ENCODE data around the gene SCN7A. TPM values are rescaled to one million over a fixed set of nuclear protein-coding genes. Genes with fewer than 3 reads are reported as not detected.

The SCN7A gene
- total and polyA plus RNA-seq, 4 donors: 6.1 to 178 (median 23.6) TPM

DNA sequence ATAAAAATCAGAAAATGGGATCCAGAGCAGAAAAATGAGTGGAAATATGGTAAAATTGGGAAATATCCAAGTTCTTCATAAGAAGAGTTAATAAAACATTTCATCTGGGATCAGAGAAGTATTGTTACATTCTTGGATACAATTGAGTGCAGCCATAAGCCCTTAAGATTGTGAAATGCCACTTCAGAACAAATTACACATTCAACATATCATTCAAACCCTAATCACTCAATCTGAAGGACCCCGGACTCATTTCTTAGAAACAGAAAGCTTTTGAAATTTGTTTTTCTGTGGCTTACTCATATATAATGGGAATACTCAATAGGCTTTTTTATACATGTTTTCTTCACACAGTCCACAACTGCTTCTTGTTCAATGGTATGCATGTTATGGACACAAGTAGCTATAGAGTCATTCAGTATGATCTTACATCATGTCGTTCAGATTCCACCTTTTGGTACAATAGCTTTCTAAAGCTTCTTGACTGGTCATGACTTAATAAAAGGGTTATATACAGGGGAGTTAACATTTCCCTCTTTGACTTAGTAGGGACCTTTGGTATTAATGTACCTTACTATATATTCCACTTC, 39.9 kb downstream of the SCN7A start:
- H3K27me3 ChIP-seq (ENCODE audit: control insufficient read depth in 3 of 3, insufficient read depth in 3 of 3, low read length in 2 of 3): no peaks in the 10 kb centered on the region
- H3K4me3 ChIP-seq: no peak overlapping the region
- no peak overlapping the region for H3K9ac ChIP-seq (ENCODE audit: insufficient read depth in 1 of 2, low read length in 2 of 2)
- no peaks in the 10 kb centered on the region for H3K9me3 ChIP-seq (ENCODE audit: control insufficient read depth in 4 of 4, insufficient read depth in 3 of 4, low read length in 3 of 4)
- peaks cover 0 to 15% (median 2%) of the 10 kb centered on the region in 4 donors for H3K36me3 ChIP-seq (ENCODE audit: control insufficient read depth in 4 of 4, insufficient read depth in 4 of 4, low read length in 4 of 4)
- TF ChIP-seq, protein P1, sequence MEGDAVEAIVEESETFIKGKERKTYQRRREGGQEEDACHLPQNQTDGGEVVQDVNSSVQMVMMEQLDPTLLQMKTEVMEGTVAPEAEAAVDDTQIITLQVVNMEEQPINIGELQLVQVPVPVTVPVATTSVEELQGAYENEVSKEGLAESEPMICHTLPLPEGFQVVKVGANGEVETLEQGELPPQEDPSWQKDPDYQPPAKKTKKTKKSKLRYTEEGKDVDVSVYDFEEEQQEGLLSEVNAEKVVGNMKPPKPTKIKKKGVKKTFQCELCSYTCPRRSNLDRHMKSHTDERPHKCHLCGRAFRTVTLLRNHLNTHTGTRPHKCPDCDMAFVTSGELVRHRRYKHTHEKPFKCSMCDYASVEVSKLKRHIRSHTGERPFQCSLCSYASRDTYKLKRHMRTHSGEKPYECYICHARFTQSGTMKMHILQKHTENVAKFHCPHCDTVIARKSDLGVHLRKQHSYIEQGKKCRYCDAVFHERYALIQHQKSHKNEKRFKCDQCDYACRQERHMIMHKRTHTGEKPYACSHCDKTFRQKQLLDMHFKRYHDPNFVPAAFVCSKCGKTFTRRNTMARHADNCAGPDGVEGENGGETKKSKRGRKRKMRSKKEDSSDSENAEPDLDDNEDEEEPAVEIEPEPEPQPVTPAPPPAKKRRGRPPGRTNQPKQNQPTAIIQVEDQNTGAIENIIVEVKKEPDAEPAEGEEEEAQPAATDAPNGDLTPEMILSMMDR (IDR thresholded peaks at IDR 0.05; ENCODE audit: control extremely low read depth, extremely low read depth): no peak
- 58 to 63% methylated on average over 2 of the region's 2 CpGs for WGBS, 2 donors
- H3K4me1 ChIP-seq (ENCODE audit: control insufficient read depth in 5 of 5, insufficient read depth in 5 of 5, low read length in 5 of 5): peaks cover 0 to 4% (median 0%) of the 10 kb centered on the region in 5 donors
- DNase-seq (peak in 2 of 3 donors; percentile 54 to 60), ATAC-seq (ENCODE audit: insufficient read depth, low FRiP score) (peak; percentile 39)
- H3K27ac ChIP-seq (ENCODE audit: low read depth in 1 of 2, low read length in 1 of 2): no peak overlapping the region

DNA sequence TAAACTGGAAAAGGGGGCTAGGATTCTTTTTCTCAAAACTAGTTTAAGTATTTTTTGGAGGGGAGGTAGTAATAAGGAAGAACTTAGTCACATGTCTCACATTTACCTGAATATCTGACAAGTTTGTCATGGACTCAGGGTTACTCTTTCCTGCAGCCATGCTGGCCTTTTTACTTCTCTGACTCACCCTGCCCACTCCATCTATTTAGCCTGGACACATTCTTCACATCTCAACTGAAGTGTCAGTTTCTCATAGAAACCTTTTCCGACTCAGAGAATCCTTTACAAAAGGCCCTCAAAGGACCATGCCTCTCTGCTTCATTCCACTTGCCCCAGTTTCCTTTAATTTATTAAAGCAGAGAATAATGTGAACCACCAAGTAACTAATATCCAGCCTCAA, 42.6 kb downstream of the SCN7A start:
- ATAC-seq (ENCODE audit: insufficient read depth, low FRiP score): peak; percentile 78
- TF ChIP-seq, protein P1 (IDR thresholded peaks at IDR 0.05; ENCODE audit: control extremely low read depth, extremely low read depth): no peak
- H3K36me3 ChIP-seq (ENCODE audit: control insufficient read depth in 4 of 4, insufficient read depth in 4 of 4, low read length in 4 of 4): peaks cover 0 to 18% (median 7%) of the 10 kb centered on the region in 4 donors
- no peak overlapping the region for H3K4me3 ChIP-seq
- no peak for DNase-seq
- no peak overlapping the region for H3K9ac ChIP-seq (ENCODE audit: insufficient read depth in 1 of 2, low read length in 2 of 2)
- H3K4me1 ChIP-seq (ENCODE audit: control insufficient read depth in 5 of 5, insufficient read depth in 5 of 5, low read length in 5 of 5): peaks cover 0 to 4% (median 0%) of the 10 kb centered on the region in 5 donors
- no peak overlapping the region for H3K27ac ChIP-seq (ENCODE audit: low read depth in 1 of 2, low read length in 1 of 2)
- no peaks in the 10 kb centered on the region for H3K27me3 ChIP-seq (ENCODE audit: control insufficient read depth in 3 of 3, insufficient read depth in 3 of 3, low read length in 2 of 3)
- 56 to 71% methylated on average over 1 of the region's 1 CpG for WGBS, 2 donors
- no peaks in the 10 kb centered on the region for H3K9me3 ChIP-seq (ENCODE audit: control insufficient read depth in 4 of 4, insufficient read depth in 3 of 4, low read length in 3 of 4)

DNA sequence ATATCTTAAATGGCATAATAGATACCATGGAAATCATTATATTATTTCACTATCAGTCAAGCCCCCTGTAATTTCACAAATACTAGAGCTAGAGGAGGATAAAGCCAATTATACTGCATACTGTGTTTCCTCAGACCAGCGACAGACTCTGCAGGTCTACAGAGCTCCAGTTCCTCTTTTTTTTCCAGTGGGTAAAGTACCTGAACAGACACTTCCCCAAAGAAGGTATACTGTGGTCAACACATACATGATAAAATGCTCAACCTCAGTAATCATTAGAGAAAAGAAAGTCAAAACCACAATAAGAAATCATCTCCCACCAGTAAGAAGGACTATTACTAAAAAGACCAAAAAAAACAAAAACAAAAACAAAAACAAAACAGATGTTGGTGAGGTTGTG, 44.6 kb downstream of the SCN7A start:
- Histone ChIP-seq H3K9ac (ENCODE audit: insufficient read depth in 1 of 2, low read length in 2 of 2) (no peak overlapping the region), H3K36me3 (ENCODE audit: control insufficient read depth in 4 of 4, insufficient read depth in 4 of 4, low read length in 4 of 4) (peaks cover 0 to 19% (median 5%) of the 10 kb centered on the region in 4 donors), H3K4me3 (no peak overlapping the region), H3K27me3 (ENCODE audit: control insufficient read depth in 3 of 3, insufficient read depth in 3 of 3, low read length in 2 of 3) (no peaks in the 10 kb centered on the region), H3K4me1 (ENCODE audit: control insufficient read depth in 5 of 5, insufficient read depth in 5 of 5, low read length in 5 of 5) (peaks cover 0 to 3% (median 0%) of the 10 kb centered on the region in 5 donors), H3K9me3 (ENCODE audit: control insufficient read depth in 4 of 4, insufficient read depth in 3 of 4, low read length in 3 of 4) (no peaks in the 10 kb centered on the region), H3K27ac (ENCODE audit: low read depth in 1 of 2, low read length in 1 of 2) (no peak overlapping the region)
- TF ChIP-seq, protein P1 (IDR thresholded peaks at IDR 0.05; ENCODE audit: control extremely low read depth, extremely low read depth): no peak
- ATAC-seq (ENCODE audit: insufficient read depth, low FRiP score) (no peak), DNase-seq (no peak)
- 29 to 59% methylated on average over 1 of the region's 1 CpG for WGBS, 2 donors

DNA sequence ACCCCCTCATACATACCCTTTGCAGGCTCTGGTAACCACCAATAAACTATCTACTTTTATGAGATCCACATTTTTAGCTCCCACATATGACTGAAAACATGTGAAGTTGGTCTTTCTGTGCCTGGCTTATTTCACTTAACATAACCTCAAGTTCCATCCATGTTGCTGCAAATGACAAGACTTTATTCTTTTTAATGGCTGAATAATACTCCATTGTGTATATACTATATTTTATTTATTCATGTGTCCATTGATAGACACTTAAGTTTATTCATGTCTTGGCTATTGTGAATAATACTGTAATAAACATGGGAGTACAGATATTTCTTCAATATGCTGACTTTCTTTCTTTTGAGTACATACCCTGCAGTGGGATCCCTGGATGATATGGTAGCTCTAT, 45.9 kb downstream of the SCN7A start:
- no peak overlapping the region for H3K4me3 ChIP-seq
- no peak overlapping the region for H3K27ac ChIP-seq (ENCODE audit: low read depth in 1 of 2, low read length in 1 of 2)
- TF ChIP-seq, protein P1 (IDR thresholded peaks at IDR 0.05; ENCODE audit: control extremely low read depth, extremely low read depth): no peak
- H3K36me3 ChIP-seq (ENCODE audit: control insufficient read depth in 4 of 4, insufficient read depth in 4 of 4, low read length in 4 of 4): peaks cover 0 to 22% (median 5%) of the 10 kb centered on the region in 4 donors
- DNase-seq (no peak), ATAC-seq (ENCODE audit: insufficient read depth, low FRiP score) (no peak)
- no peak overlapping the region for H3K9ac ChIP-seq (ENCODE audit: insufficient read depth in 1 of 2, low read length in 2 of 2)
- H3K27me3 ChIP-seq (ENCODE audit: control insufficient read depth in 3 of 3, insufficient read depth in 3 of 3, low read length in 2 of 3): no peaks in the 10 kb centered on the region
- H3K4me1 ChIP-seq (ENCODE audit: control insufficient read depth in 5 of 5, insufficient read depth in 5 of 5, low read length in 5 of 5): no peaks in the 10 kb centered on the region
- H3K9me3 ChIP-seq (ENCODE audit: control insufficient read depth in 4 of 4, insufficient read depth in 3 of 4, low read length in 3 of 4): no peaks in the 10 kb centered on the region

Data from lung (tissue), 12 donors.